Pulmonary artery endothelial cell (primary cell): Measurements from ENCODE around the gene BORCS5. TPM values are rescaled to one million over a fixed set of nuclear protein-coding genes. Genes with fewer than 3 reads are reported as not detected.

ENCODE experiments used
- DNase-seq: peaks from one replicate; pipeline ENCODE4 v3.0.0-alpha.2; 2011; ENCODE audit warnings: low read depth, low spot score
- total RNA-seq: library from RNA; depleted of rRNA; stranded (reverse); fragments of >200 nt; gene quantifications from 2 replicates; pipeline ENCODE4 v1.2.3, GENCODE V29; 2014

The BORCS5 gene
- total RNA-seq, 1 donor from 2014 or later, result 6.1 TPM

GRCh38 chr12:12432364-12432763 lies 75.5 kb downstream of the BORCS5 start:
- no peak for DNase-seq

GRCh38 chr12:12433203-12433731 lies 76.4 kb downstream of the BORCS5 start:
- no peak for DNase-seq

GRCh38 chr12:12436831-12437345 lies 80.0 kb downstream of the BORCS5 start:
- DNase-seq, result no peak

- peak; percentile 86 for DNase-seq
Observed at GRCh38 chr12:12439636-12440035, 82.8 kb downstream of the BORCS5 start.

- DNase-seq, result no peak
Observed at GRCh38 chr12:12440784-12441428, 84.0 kb downstream of the BORCS5 start.

- DNase-seq, result no peak
Observed at GRCh38 chr12:12441429-12441807, 84.5 kb downstream of the BORCS5 start.

GRCh38 chr12:12441843-12442461 lies 85.1 kb downstream of the BORCS5 start:
- no peak for DNase-seq

GRCh38 chr12:12442548-12443071 lies 85.7 kb downstream of the BORCS5 start:
- peak; percentile 32 for DNase-seq

- peak; percentile 20 for DNase-seq
Observed at GRCh38 chr12:12443431-12443878, 86.6 kb downstream of the BORCS5 start.

GRCh38 chr12:12445165-12445881 lies 88.4 kb downstream of the BORCS5 start:
- no peak for DNase-seq

- no peak for DNase-seq
Observed at GRCh38 chr12:12445882-12446181, 89.0 kb downstream of the BORCS5 start.

- DNase-seq, result no peak
Observed at GRCh38 chr12:12446786-12447185, 89.9 kb downstream of the BORCS5 start.

- DNase-seq, result no peak
Observed at GRCh38 chr12:12447236-12447635, 90.4 kb downstream of the BORCS5 start.

GRCh38 chr12:12447837-12448236 lies 91.0 kb downstream of the BORCS5 start:
- DNase-seq, result no peak

- no peak for DNase-seq
Observed at GRCh38 chr12:12449533-12450025, 92.7 kb downstream of the BORCS5 start.

- DNase-seq, result no peak
Observed at GRCh38 chr12:12450043-12450471, 93.2 kb downstream of the BORCS5 start.

GRCh38 chr12:12451098-12451497 lies 94.2 kb downstream of the BORCS5 start:
- DNase-seq, result no peak

- no peak for DNase-seq
Observed at GRCh38 chr12:12452326-12452902, 95.5 kb downstream of the BORCS5 start.

GRCh38 chr12:12453635-12454034 lies 96.8 kb downstream of the BORCS5 start:
- no peak for DNase-seq

GRCh38 chr12:12454315-12454714 lies 97.4 kb downstream of the BORCS5 start:
- no peak for DNase-seq

- DNase-seq, result no peak
Observed at GRCh38 chr12:12456637-12457036, 99.8 kb downstream of the BORCS5 start.
